CD4-positive, alpha-beta T cell (primary cell): Measurements from ENCODE around the gene ELOVL3. TPM values are rescaled to one million over a fixed set of nuclear protein-coding genes. Genes with fewer than 3 reads are reported as not detected.

ENCODE experiments used
- ATAC-seq: fragments of 200-7000 bp; cut with Tn5 transposase; one replicate; pipeline ENCODE4 v1.10.0; 2022; ENCODE audit warnings: mild to moderate bottlenecking; ENCODE audit not compliant: poor library complexity
- CTCF ChIA-PET: fragments of 350-600 bp; sonication (Branson Sonifier 250); formaldehyde crosslinking; loops from one replicate; lab custom pipeline; 2021; ENCODE audit warnings: antibody characterized with exemption, inconsistent platforms; lab: Charles Lee
- POLR2A ChIA-PET: fragments of 350-600 bp; sonication (Branson Sonifier 250); formaldehyde crosslinking; loops from one replicate; lab custom pipeline; 2021; ENCODE audit warnings: antibody characterized with exemption, inconsistent platforms; lab: Charles Lee
- DNase-seq, 14 experiments: peaks; one replicate each; pipeline ENCODE4 v3.0.0-alpha.2; 2013 to 2020; ENCODE audit warnings: mixed read lengths in 2 of 14
- H3K27ac ChIP-seq, 2 donors: one replicate each; pipeline versions ENCODE4 v1.5.1 to v1.7.0; 2013; ENCODE audit warnings: low read length in 2 of 2, low read depth in 1 of 2, mild to moderate bottlenecking in 1 of 2
- H3K27me3 ChIP-seq, 2 experiments: 1 replicate in 1 of 2; 2 replicates in 1 of 2; pipeline versions ENCODE4 v1.6.1 to v1.7.0; 2013; ENCODE audit warnings: low read length in 2 of 2, control low read depth in 1 of 2, mild to moderate bottlenecking in 1 of 2, moderate library complexity in 1 of 2; ENCODE audit not compliant: insufficient read depth in 2 of 2, control insufficient read depth in 1 of 2
- H3K36me3 ChIP-seq: one replicate; pipeline ENCODE4 v1.6.1; 2013; ENCODE audit warnings: low read length, control low read depth; ENCODE audit not compliant: insufficient read depth
- H3K4me1 ChIP-seq: one replicate; pipeline ENCODE4 v1.6.1; 2013; ENCODE audit warnings: low read length, control low read depth; ENCODE audit not compliant: insufficient read depth
- H3K4me3 ChIP-seq: one replicate; pipeline ENCODE4 v1.5.1; 2013; ENCODE audit warnings: mild to moderate bottlenecking, low read length, moderate library complexity
- H3K9me3 ChIP-seq, 2 experiments: 1 replicate in 1 of 2; 2 replicates in 1 of 2; pipeline versions ENCODE4 v1.6.1 to v1.7.0; 2013; ENCODE audit warnings: low read length in 2 of 2, mild to moderate bottlenecking in 2 of 2, control low read depth in 1 of 2, moderate library complexity in 1 of 2; ENCODE audit not compliant: control insufficient read depth in 1 of 2, insufficient read depth in 1 of 2
- H3K27ac Mint-ChIP-seq: one replicate; pipeline ENCODE4 v1.8.0; 2020; ENCODE audit warnings: mixed read lengths
- H3K27me3 Mint-ChIP-seq: one replicate; pipeline ENCODE4 v1.8.0; 2021; ENCODE audit warnings: mixed read lengths
- H3K36me3 Mint-ChIP-seq: one replicate; pipeline ENCODE4 v1.8.0; 2021; ENCODE audit warnings: low read depth, mixed read lengths
- H3K4me1 Mint-ChIP-seq: one replicate; pipeline ENCODE4 v1.8.0; 2021; ENCODE audit warnings: low read depth, mixed read lengths
- H3K4me3 Mint-ChIP-seq: one replicate; pipeline ENCODE4 v1.8.0; 2020; ENCODE audit warnings: mild to moderate bottlenecking, mixed read lengths
- H3K9me3 Mint-ChIP-seq: one replicate; pipeline ENCODE4 v1.8.0; 2020; ENCODE audit warnings: mixed read lengths
- CTCF ChIP-seq: fragments of 200-600 bp; IDR thresholded peaks from one replicate; pipeline ENCODE4 v1.8.0; 2022; ENCODE audit warnings: antibody characterized with exemption, mild to moderate bottlenecking
- intact Hi-C, 2 experiments: fragments of 100-400 bp; cut with DNase I in 1 of 2; cut with micrococcal nuclease in 1 of 2; formaldehyde crosslinking; loops; one replicate each; pipeline versions ENCODE4 v1.15.1 to v1.9.0; 2023 to 2025; cut with DNase I, micrococcal nuclease
- total RNA-seq, 174 experiments: library from RNA in 2 of 174; stranded (reverse) in 2 of 174; gene quantifications; one replicate each; pipeline ENCODE4 v1.2.3 and lab custom pipeline; 2021 to 2026

ELOVL3 gene
- total RNA-seq, 2 experiments from 2014 or later = not detected

- no peak overlapping the region for H3K4me3 ChIP-seq
- POLR2A ChIA-PET = no interaction called here
- peaks cover 8% of the 10 kb centered on the region for H3K4me1 ChIP-seq
- H3K4me1 Mint-ChIP-seq = peaks cover 54% of the 10 kb centered on the region
- DNase-seq (no peak), ATAC-seq (no peak)
- H3K27me3 Mint-ChIP-seq = no peaks in the 10 kb centered on the region
- H3K4me3 Mint-ChIP-seq = no peak overlapping the region
- no peak overlapping the region for H3K27ac Mint-ChIP-seq
- no peak overlapping the region for H3K27ac ChIP-seq
- H3K9me3 ChIP-seq = no peaks in the 10 kb centered on the region
- TF ChIP-seq CTCF = no peak
- peaks cover 83% of the 10 kb centered on the region for H3K36me3 Mint-ChIP-seq
- no peaks in the 10 kb centered on the region for H3K9me3 Mint-ChIP-seq
- H3K36me3 ChIP-seq = peaks cover 73% of the 10 kb centered on the region
- CTCF ChIA-PET = no interaction called here
- no peaks in the 10 kb centered on the region for H3K27me3 ChIP-seq
- intact Hi-C loops = no loop called here
These were observed 35.7 kb downstream of the ELOVL3 start for GRCh38 chr10:102261842-102262241.

- H3K4me1 ChIP-seq = peaks cover 8% of the 10 kb centered on the region
- no peaks in the 10 kb centered on the region for H3K9me3 Mint-ChIP-seq
- H3K36me3 ChIP-seq = peaks cover 78% of the 10 kb centered on the region
- POLR2A ChIA-PET = no interaction called here
- CTCF ChIA-PET = no interaction called here
- H3K4me1 Mint-ChIP-seq = peaks cover 63% of the 10 kb centered on the region
- H3K27me3 ChIP-seq = no peaks in the 10 kb centered on the region
- H3K27me3 Mint-ChIP-seq = no peaks in the 10 kb centered on the region
- ATAC-seq (no peak), DNase-seq (no peak)
- no peak overlapping the region for H3K4me3 Mint-ChIP-seq
- H3K27ac ChIP-seq = no peak overlapping the region
- peaks cover 88% of the 10 kb centered on the region for H3K36me3 Mint-ChIP-seq
- H3K4me3 ChIP-seq = no peak overlapping the region
- intact Hi-C loops = no loop called here
- H3K27ac Mint-ChIP-seq = no peak overlapping the region
- TF ChIP-seq CTCF = no peak
- H3K9me3 ChIP-seq = no peaks in the 10 kb centered on the region
These were observed 36.8 kb downstream of the ELOVL3 start for GRCh38 chr10:102262744-102263370.

- H3K27ac ChIP-seq = no peak overlapping the region
- CTCF ChIA-PET = no interaction called here
- POLR2A ChIA-PET = no interaction called here
- DNase-seq (no peak), ATAC-seq (no peak)
- peaks cover 82% of the 10 kb centered on the region for H3K36me3 ChIP-seq
- no peaks in the 10 kb centered on the region for H3K27me3 ChIP-seq
- peaks cover 8% of the 10 kb centered on the region for H3K4me1 ChIP-seq
- H3K4me3 Mint-ChIP-seq = no peak overlapping the region
- H3K36me3 Mint-ChIP-seq = peaks cover 93% of the 10 kb centered on the region
- H3K27ac Mint-ChIP-seq = no peak overlapping the region
- H3K4me3 ChIP-seq = no peak overlapping the region
- H3K9me3 ChIP-seq = no peaks in the 10 kb centered on the region
- no peaks in the 10 kb centered on the region for H3K27me3 Mint-ChIP-seq
- no peak for TF ChIP-seq CTCF
- intact Hi-C loops = no loop called here
- peaks cover 77% of the 10 kb centered on the region for H3K4me1 Mint-ChIP-seq
- no peaks in the 10 kb centered on the region for H3K9me3 Mint-ChIP-seq
These were observed 38.3 kb downstream of the ELOVL3 start for GRCh38 chr10:102264371-102264770.
